ENCODE results near the gene MPHOSPH10.
"Not testable (repeated sequence)": the region's sequence is repeated elsewhere in the genome, so short reads cannot be mapped to it uniquely, and the experiment has no call there.

MPHOSPH10 gene

DNA sequence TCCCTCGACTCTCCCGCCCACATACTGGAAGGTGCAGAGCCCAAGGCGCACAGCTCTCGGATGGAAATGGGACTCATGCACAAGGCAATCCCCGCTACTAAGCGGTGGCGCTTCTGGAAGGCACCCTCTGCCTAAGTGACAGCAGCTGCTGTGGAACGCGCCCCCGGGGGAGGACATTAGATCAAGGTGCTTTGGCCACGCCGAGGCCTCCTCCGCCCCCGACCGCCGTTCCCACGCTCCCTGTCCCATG is 607 bp upstream of the MPHOSPH10 start:
- DNase-seq (ENCODE audit: low read depth) = no peak
- peak overlapping the region; percentile 99 for H3K4me3 ChIP-seq (ENCODE audit: low read depth, low read length)
- TF ChIP-seq, protein P1, sequence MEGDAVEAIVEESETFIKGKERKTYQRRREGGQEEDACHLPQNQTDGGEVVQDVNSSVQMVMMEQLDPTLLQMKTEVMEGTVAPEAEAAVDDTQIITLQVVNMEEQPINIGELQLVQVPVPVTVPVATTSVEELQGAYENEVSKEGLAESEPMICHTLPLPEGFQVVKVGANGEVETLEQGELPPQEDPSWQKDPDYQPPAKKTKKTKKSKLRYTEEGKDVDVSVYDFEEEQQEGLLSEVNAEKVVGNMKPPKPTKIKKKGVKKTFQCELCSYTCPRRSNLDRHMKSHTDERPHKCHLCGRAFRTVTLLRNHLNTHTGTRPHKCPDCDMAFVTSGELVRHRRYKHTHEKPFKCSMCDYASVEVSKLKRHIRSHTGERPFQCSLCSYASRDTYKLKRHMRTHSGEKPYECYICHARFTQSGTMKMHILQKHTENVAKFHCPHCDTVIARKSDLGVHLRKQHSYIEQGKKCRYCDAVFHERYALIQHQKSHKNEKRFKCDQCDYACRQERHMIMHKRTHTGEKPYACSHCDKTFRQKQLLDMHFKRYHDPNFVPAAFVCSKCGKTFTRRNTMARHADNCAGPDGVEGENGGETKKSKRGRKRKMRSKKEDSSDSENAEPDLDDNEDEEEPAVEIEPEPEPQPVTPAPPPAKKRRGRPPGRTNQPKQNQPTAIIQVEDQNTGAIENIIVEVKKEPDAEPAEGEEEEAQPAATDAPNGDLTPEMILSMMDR (conservative IDR thresholded peaks at IDR 0.05; ENCODE audit: low read depth, low read length) = no peak

DNA sequence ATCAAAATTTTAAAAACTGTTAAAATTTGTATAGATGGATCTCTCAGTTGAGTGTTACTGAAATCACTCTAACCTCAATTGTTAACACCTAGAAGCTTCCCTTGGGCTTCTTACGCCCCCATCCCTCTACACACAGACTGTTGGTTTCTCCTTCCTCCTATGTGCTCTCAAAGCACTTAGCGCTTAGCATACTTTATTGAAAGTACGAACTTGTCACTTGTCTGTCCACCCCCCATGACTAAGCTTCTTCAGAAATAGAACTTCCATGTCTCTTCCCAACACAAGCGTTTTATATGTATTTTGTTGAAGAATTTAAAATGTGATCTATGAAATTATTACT is 441 bp downstream of the MPHOSPH10 start:
- TF ChIP-seq, protein P1 (conservative IDR thresholded peaks at IDR 0.05; ENCODE audit: low read depth, low read length) = no peak
- DNase-seq (ENCODE audit: low read depth) = peak; percentile 51
- H3K4me3 ChIP-seq (ENCODE audit: low read depth, low read length) = peak overlapping the region; percentile 99

DNA sequence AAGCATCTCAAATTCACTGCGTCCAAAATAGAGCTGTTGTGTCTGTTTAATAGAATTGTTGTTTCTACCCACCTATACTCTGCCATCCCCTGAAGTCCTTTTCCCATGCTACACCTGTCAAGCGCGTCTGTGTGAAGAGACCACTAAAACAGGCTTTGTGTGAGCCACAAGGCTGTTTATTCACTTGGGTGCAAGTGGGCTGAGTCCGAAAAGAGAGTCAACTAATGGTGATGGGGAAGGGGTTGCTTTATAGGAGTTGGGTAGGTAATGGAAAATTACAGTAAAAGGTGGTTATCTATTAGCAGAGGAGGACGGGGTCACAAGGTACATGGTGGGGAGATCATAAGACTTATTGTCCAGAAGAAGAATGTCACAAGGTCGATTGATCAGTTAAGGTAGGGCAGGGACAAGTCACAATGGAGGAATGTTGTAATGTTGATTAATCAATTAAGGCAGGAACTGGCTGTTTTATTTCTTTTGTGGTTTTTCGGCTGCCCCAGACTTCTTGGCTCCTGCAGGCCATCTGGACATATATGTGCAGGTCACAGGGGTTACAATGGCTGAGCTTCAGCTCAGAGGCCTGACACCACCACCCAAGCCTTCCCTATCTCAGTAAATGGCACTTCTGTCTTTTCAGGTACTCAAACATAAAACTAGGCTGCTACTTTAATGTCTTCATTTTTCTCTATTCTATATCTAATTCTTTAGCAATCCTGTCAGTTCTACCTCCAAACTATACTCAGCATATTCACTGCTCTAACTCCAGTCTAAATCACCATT is 1.1 kb downstream of the MPHOSPH10 start:
- H3K4me3 ChIP-seq (ENCODE audit: low read depth, low read length) = peak overlapping the region; percentile 99
- DNase-seq (ENCODE audit: low read depth) = not testable (repeated sequence)

DNA sequence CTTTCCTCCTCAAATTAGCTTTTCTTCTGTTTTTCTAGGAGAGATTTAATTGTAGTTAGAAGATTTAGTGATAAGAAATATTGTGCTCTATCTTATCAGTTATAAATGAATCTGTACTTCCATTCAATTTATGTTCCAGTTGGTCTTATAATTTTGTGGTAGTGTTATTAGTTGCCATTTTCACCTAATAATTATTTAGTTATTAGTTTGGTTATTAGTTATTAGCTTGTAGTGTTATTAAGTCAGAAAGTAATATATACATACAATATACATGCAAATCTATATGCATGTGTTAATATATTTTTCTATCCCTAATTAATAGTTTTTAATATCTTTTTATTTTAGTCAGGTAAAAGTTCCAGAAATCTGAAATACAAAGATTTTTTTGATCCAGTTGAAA is 3.2 kb downstream of the MPHOSPH10 start:
- no peak for DNase-seq (ENCODE audit: low read depth)
- TF ChIP-seq, protein P1 (conservative IDR thresholded peaks at IDR 0.05; ENCODE audit: low read depth, low read length) = no peak
- H3K4me3 ChIP-seq (ENCODE audit: low read depth, low read length) = no peak overlapping the region

DNA sequence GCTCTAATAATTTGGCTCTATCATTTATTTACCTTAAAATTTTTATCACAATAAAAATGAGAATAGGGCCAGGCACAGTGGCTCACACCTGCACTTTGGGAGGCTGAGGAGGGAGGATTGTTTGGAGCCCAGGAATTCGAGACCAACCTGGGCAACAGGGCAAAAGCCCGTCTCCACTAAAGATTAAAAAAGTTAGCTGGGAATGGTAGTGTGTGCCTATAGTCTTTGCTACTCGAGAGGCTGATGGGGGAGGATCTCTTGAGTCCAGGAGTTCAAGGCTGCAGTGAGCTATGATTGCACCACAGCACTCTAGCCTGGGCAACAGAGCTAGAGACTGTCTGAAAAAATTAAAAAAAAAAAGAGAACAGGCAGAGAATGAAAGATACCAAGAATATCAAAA is 5.7 kb downstream of the MPHOSPH10 start:
- no peak overlapping the region for H3K4me3 ChIP-seq (ENCODE audit: low read depth, low read length)
- TF ChIP-seq, protein P1 (conservative IDR thresholded peaks at IDR 0.05; ENCODE audit: low read depth, low read length) = no peak
- no peak for DNase-seq (ENCODE audit: low read depth)

DNA sequence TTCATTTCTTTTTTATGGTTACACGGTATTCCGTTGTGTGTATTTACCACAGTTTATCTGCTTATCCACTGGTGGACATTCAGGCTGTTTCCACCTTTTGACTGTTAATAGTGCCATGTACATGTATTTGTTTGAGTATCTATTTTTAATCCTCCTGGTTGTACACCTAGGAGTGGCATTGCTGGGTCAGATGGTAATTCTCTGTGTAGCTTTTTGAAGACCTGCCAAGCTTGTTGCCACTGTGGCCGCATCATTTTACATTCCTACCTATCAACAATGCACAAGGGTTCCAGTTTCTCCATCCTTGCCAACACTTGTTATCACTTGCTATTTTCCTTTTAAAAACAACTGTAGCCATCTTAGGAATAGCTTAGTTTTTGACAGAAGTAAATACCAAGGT is 13.3 kb downstream of the MPHOSPH10 start:
- no peak overlapping the region for H3K4me3 ChIP-seq (ENCODE audit: low read depth, low read length)
- DNase-seq (ENCODE audit: low read depth) = no peak
- TF ChIP-seq, protein P1 (conservative IDR thresholded peaks at IDR 0.05; ENCODE audit: low read depth, low read length) = no peak

DNA sequence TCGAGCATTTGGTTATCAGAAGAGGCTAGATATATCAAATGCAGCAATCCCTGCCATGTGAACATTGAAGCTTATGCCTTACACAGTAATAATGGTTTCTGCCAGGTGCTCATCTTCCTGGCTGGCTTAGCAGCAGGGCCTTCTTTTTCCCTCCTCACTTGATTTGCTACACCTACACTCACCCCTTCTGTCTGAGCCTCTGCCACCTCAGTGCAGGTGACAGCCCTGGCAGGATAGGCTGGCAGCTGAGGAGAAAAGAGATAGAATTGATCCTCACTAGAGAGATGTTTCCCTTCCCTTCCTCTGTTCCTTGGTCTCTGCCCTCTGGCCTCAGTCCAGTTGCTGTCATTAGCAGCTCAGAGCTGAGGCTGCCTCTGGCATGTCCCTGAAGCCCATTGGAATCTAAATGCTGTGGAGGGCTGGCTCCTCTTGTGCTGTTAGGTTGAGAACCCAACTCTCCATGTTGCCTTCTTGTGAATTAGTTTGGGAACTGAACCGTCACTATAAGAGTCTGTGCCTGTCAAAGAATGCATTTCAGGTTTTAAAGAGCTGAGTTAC is 18.2 kb downstream of the MPHOSPH10 start:
- DNase-seq (ENCODE audit: low read depth) = no peak
- no peak overlapping the region for H3K4me3 ChIP-seq (ENCODE audit: low read depth, low read length)
- TF ChIP-seq, protein P1 (conservative IDR thresholded peaks at IDR 0.05; ENCODE audit: low read depth, low read length) = no peak

Data from choroid plexus epithelial cell (primary cell).